B cell (primary cell): ENCODE results near the gene LIN28B. TPM values are rescaled to one million over a fixed set of nuclear protein-coding genes. Genes with fewer than 3 reads are reported as not detected.

Experiments used
- ATAC-seq: fragments of 200-7000 bp; cut with Tn5 transposase; one replicate; pipeline ENCODE4 v1.10.0; 2021; ENCODE audit warnings: low read depth, mild to moderate bottlenecking, moderate number of reproducible peaks, moderate library complexity
- CTCF ChIA-PET: fragments of 350-600 bp; sonication (Branson Sonifier 250); formaldehyde crosslinking; loops from one replicate; lab custom pipeline; 2021; ENCODE audit warnings: antibody characterized with exemption, inconsistent platforms; lab: Charles Lee
- POLR2A ChIA-PET: fragments of 350-600 bp; sonication (Branson Sonifier 250); formaldehyde crosslinking; loops from one replicate; lab custom pipeline; 2021; ENCODE audit warnings: antibody characterized with exemption; lab: Charles Lee
- DNase-seq: peaks from one replicate; pipeline ENCODE4 v3.0.0; 2013
- H2AFZ ChIP-seq: 2 replicates; pipeline ENCODE4 v1.6.1; 2012; ENCODE audit warnings: mild to moderate bottlenecking, low read depth, low read length; ENCODE audit not compliant: insufficient read depth, poor library complexity, severe bottlenecking
- H3K27ac ChIP-seq, 2 donors: 1 replicate in 1 of 2; 2 replicates in 1 of 2; pipeline ENCODE4 v1.5.1; 2012 to 2013; ENCODE audit warnings: low read length in 2 of 2, mild to moderate bottlenecking in 2 of 2, moderate library complexity in 1 of 2
- H3K27me3 ChIP-seq, 4 experiments: fragments of 200-600 bp in 1 of 4; sonication (generic) in 1 of 4; replicated peaks in 1 of 4; 1 replicate in 2 of 4; 2 replicates in 2 of 4; pipeline versions ENCODE4 v1.6.1 to v1.7.0; 2013 to 2016; ENCODE audit warnings: low read length in 3 of 4, mild to moderate bottlenecking in 2 of 4, mixed read lengths in 1 of 4, moderate library complexity in 1 of 4; ENCODE audit not compliant: insufficient read depth in 4 of 4, control insufficient read depth in 3 of 4; ENCODE audit errors: control extremely low read depth in 1 of 4
- H3K36me3 ChIP-seq, 2 experiments: replicated peaks in 1 of 2; 1 replicate in 1 of 2; 2 replicates in 1 of 2; pipeline versions ENCODE4 v1.6.1 to v1.7.1; 2013; ENCODE audit warnings: low read length in 1 of 2; ENCODE audit not compliant: insufficient read depth in 2 of 2, control insufficient read depth in 1 of 2; ENCODE audit errors: control extremely low read depth in 1 of 2, extremely low read depth in 1 of 2
- H3K4me1 ChIP-seq, 2 donors: fragments of 200-600 bp in 1 of 2; sonication (generic) in 1 of 2; 1 replicate in 1 of 2; 2 replicates in 1 of 2; pipeline versions ENCODE4 v1.5.1 to v1.6.1; 2013 to 2017; ENCODE audit warnings: low read length in 2 of 2; ENCODE audit not compliant: control insufficient read depth in 2 of 2, insufficient read depth in 2 of 2
- H3K4me2 ChIP-seq: replicated peaks from 2 replicates; pipeline ENCODE3; 2012; ENCODE audit warnings: mild to moderate bottlenecking, low read depth, low read length; ENCODE audit not compliant: poor library complexity, severe bottlenecking
- H3K4me3 ChIP-seq, 5 experiments: fragments of 200-600 bp in 1 of 5; sonication (generic) in 1 of 5; 1 replicate in 3 of 5; 2 replicates in 2 of 5; pipeline versions ENCODE4 v1.5.1 to v1.7.0; 2011 to 2016; ENCODE audit warnings: low read length in 4 of 5, mild to moderate bottlenecking in 4 of 5, low read depth in 2 of 5, control low read depth in 1 of 5, moderate library complexity in 1 of 5; ENCODE audit not compliant: insufficient read depth in 1 of 5; ENCODE audit errors: control extremely low read depth in 1 of 5, extremely low read depth in 1 of 5
- H3K79me2 ChIP-seq: fragments of 200-600 bp; sonication (generic); one replicate; pipeline ENCODE4 v1.6.0; 2016; ENCODE audit warnings: low read length; ENCODE audit not compliant: control insufficient read depth, insufficient read depth
- H3K9ac ChIP-seq: fragments of 200-600 bp; sonication (generic); 2 replicates; pipeline ENCODE4 v1.6.1; 2017; ENCODE audit warnings: mild to moderate bottlenecking, low read length, moderate library complexity
- H3K9me3 ChIP-seq, 3 donors: one replicate each; pipeline versions ENCODE4 v1.6.1 to v1.7.1; 2013; ENCODE audit warnings: low read length in 2 of 3; ENCODE audit not compliant: control insufficient read depth in 2 of 3, insufficient read depth in 1 of 3; ENCODE audit errors: control extremely low read depth in 1 of 3
- H4K20me1 ChIP-seq: 2 replicates; pipeline ENCODE4 v1.6.0; 2012; ENCODE audit warnings: mild to moderate bottlenecking, low read length; ENCODE audit not compliant: insufficient read depth, control insufficient read depth, poor library complexity, severe bottlenecking
- H3K27ac Mint-ChIP-seq: one replicate; pipeline ENCODE4 v1.8.0; 2021; ENCODE audit warnings: mixed read lengths
- H3K27me3 Mint-ChIP-seq: one replicate; pipeline ENCODE4 v1.8.0; 2021; ENCODE audit warnings: mixed read lengths
- H3K4me1 Mint-ChIP-seq: one replicate; pipeline ENCODE4 v1.8.0; 2021; ENCODE audit warnings: mixed read lengths
- H3K4me3 Mint-ChIP-seq: one replicate; pipeline ENCODE4 v1.8.0; 2021; ENCODE audit warnings: mixed read lengths
- H3K9me3 Mint-ChIP-seq: one replicate; pipeline ENCODE4 v1.8.0; 2022; ENCODE audit warnings: mixed read lengths; ENCODE audit not compliant: insufficient read depth
- EZH2 ChIP-seq: IDR thresholded peaks from 2 replicates; pipeline ENCODE4 v1.6.1; 2012; ENCODE audit warnings: borderline replicate concordance, low read depth, mild to moderate bottlenecking, moderate library complexity, low read length; ENCODE audit not compliant: insufficient read depth, poor library complexity, severe bottlenecking
- WGBS: methylation state at CpG from one replicate; pipeline ENCODE4 v1.1.5; 2013; ENCODE audit warnings: missing lambda C conversion rate; ENCODE audit not compliant: insufficient coverage; 5-methylcytosine and 5-hydroxymethylcytosine counted together
- intact Hi-C: fragments of 100-400 bp; cut with micrococcal nuclease; formaldehyde crosslinking; loops from one replicate; pipeline ENCODE4 v1.10.0; 2022
- polyA plus RNA-seq: library from polyadenylated mRNA; depleted of rRNA; stranded (reverse); fragments of >200 nt; gene quantifications from 2 replicates; pipeline ENCODE4 v1.2.3, GENCODE V29; 2012
- total RNA-seq, 2 donors: library from RNA; stranded (reverse); fragments of 120-200 nt in 1 of 2; gene quantifications; 1 replicate in 1 of 2; 2 replicates in 1 of 2; pipeline versions ENCODE4 v1.2.3 to v1.2.4, GENCODE V29; 2013 to 2022
- TF ChIP-seq, protein P1 (sequence below): fragments of 200-600 bp; IDR thresholded peaks from one replicate; pipeline ENCODE4 v1.8.0; 2022; ENCODE audit warnings: antibody characterized with exemption, mild to moderate bottlenecking

Gene LIN28B
- total and polyA plus RNA-seq, 2 donors (not counting 1 experiment from before 2014, with no cell fraction given): not detected

DNA sequence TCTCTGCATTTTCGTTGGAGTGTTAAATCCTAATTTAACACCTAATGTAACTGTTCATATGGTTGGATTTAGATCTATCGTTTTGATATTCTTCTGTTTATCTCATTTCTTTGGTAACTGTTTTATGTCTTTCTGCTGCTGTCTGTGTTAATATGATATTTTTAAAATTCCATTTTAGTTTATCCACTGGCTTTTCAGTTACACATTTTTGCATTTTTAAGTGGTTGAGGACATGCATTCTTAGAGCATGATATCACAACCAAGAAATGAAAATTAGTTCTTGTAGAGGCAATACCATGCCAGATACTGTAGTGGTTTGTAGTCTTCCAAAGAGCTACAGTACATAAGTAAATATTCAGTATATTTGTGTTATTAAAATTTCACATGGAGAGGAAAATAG lies 58.6 kb downstream of the LIN28B start:
- Histone ChIP-seq H3K4me1 (no peaks in the 10 kb centered on the region), H3K9ac (no peak overlapping the region), H4K20me1 (no peaks in the 10 kb centered on the region), H3K36me3 (no peaks in the 10 kb centered on the region), H3K79me2 (no peaks in the 10 kb centered on the region), H3K4me3 (no peak overlapping the region), H3K27ac (no peak overlapping the region), H3K9me3 (no peaks in the 10 kb centered on the region), H3K27me3 (peaks cover 0 to 3% (median 0%) of the 10 kb centered on the region in 4 experiments), H2AFZ (no peak overlapping the region), H3K4me2 (no peak overlapping the region)
- no peak overlapping the region for H3K27ac Mint-ChIP-seq
- peaks cover 10% of the 10 kb centered on the region for H3K27me3 Mint-ChIP-seq
- no peaks in the 10 kb centered on the region for H3K9me3 Mint-ChIP-seq
- ATAC-seq (no peak), DNase-seq (no peak)
- H3K4me1 Mint-ChIP-seq: no peaks in the 10 kb centered on the region
- no peak overlapping the region for H3K4me3 Mint-ChIP-seq
- ChIA-PET POLR2A (no interaction called here), CTCF (no interaction called here)
- intact Hi-C loops: no loop called here
- no CpG with 5 or more reads among the region's 2 CpGs for WGBS
- TF ChIP-seq, protein P1, sequence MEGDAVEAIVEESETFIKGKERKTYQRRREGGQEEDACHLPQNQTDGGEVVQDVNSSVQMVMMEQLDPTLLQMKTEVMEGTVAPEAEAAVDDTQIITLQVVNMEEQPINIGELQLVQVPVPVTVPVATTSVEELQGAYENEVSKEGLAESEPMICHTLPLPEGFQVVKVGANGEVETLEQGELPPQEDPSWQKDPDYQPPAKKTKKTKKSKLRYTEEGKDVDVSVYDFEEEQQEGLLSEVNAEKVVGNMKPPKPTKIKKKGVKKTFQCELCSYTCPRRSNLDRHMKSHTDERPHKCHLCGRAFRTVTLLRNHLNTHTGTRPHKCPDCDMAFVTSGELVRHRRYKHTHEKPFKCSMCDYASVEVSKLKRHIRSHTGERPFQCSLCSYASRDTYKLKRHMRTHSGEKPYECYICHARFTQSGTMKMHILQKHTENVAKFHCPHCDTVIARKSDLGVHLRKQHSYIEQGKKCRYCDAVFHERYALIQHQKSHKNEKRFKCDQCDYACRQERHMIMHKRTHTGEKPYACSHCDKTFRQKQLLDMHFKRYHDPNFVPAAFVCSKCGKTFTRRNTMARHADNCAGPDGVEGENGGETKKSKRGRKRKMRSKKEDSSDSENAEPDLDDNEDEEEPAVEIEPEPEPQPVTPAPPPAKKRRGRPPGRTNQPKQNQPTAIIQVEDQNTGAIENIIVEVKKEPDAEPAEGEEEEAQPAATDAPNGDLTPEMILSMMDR: no peak
- no peak for TF ChIP-seq EZH2

DNA sequence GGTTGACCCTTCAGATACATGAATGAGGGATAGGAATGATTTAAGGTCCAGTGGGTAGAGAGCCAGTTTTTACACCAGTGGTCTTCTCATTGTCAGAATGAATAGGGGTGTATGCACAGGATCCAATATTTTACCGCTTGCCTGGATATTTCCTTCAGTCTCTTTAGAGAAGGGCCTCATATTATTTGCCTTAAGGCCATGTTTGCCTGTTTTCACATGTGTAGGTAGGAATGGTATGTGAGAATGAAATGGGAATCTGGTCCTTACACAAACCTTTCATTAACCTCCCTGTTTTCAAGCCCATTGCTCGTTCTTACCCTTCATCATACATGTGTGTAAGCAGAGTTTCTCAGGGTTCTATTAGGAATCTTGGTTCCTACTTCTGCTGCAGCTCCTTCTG lies 62.4 kb downstream of the LIN28B start:
- H3K9ac ChIP-seq: no peak overlapping the region
- Mint-ChIP-seq H3K27ac (no peak overlapping the region), H3K9me3 (no peaks in the 10 kb centered on the region), H3K4me1 (no peaks in the 10 kb centered on the region), H3K4me3 (no peak overlapping the region), H3K27me3 (peaks cover 14% of the 10 kb centered on the region)
- no peaks in the 10 kb centered on the region for H4K20me1 ChIP-seq
- no peak overlapping the region for H3K27ac ChIP-seq
- TF ChIP-seq EZH2: no peak
- TF ChIP-seq, protein P1: no peak
- DNase-seq: no peak
- no peak overlapping the region for H3K4me3 ChIP-seq
- WGBS: no CpG with 5 or more reads among the region's 2 CpGs
- H3K4me2 ChIP-seq: no peak overlapping the region
- no peak overlapping the region for H2AFZ ChIP-seq
- CTCF ChIA-PET: no interaction called here
- H3K79me2 ChIP-seq: no peaks in the 10 kb centered on the region
- H3K9me3 ChIP-seq: no peaks in the 10 kb centered on the region
- no peaks in the 10 kb centered on the region for H3K4me1 ChIP-seq
- ATAC-seq: no peak
- intact Hi-C loops: no loop called here
- H3K36me3 ChIP-seq: no peaks in the 10 kb centered on the region
- H3K27me3 ChIP-seq: peaks cover 0 to 3% (median 0%) of the 10 kb centered on the region in 4 experiments
- POLR2A ChIA-PET: no interaction called here
